HepG2 (cell line): ENCODE measurements around the gene ZBTB9. TPM values are rescaled to one million over a fixed set of nuclear protein-coding genes. Genes with fewer than 3 reads are reported as not detected.

Experiments used
- BCL3 ChIP-seq: sonication (generic); formaldehyde crosslinking; IDR thresholded peaks from 2 replicates; pipeline ENCODE4 v1.5.1; 2020; ENCODE audit warnings: mild to moderate bottlenecking, missing genetic modification reagents, moderate library complexity
- FOXM1 ChIP-seq: sonication (generic); formaldehyde crosslinking; IDR thresholded peaks from 2 replicates; pipeline ENCODE4 v1.5.0; 2020; ENCODE audit warnings: missing genetic modification reagents
- JARID2 ChIP-seq: sonication (generic); formaldehyde crosslinking; IDR thresholded peaks from 2 replicates; pipeline ENCODE4 v1.8.1; 2023; ENCODE audit warnings: missing genetic modification reagents, inconsistent platforms; ENCODE audit not compliant: insufficient replicate concordance
- KDM3A ChIP-seq: IDR thresholded peaks from 2 replicates; pipeline ENCODE4 v1.6.1; 2018; ENCODE audit warnings: low read depth, missing compliant biosample characterization
- KDM5B ChIP-seq: sonication (generic); formaldehyde crosslinking; IDR thresholded peaks from 2 replicates; pipeline ENCODE4 v1.4.0; 2020; ENCODE audit warnings: missing genetic modification reagents, mild to moderate bottlenecking, borderline replicate concordance
- MXD4 ChIP-seq: IDR thresholded peaks from 2 replicates; pipeline ENCODE4 v1.6.1; 2016; ENCODE audit warnings: mild to moderate bottlenecking, missing biosample characterization, missing genetic modification reagents
- NR0B2 ChIP-seq: sonication (generic); formaldehyde crosslinking; IDR thresholded peaks from 2 replicates; pipeline ENCODE4 v1.4.0; 2020; ENCODE audit warnings: mild to moderate bottlenecking, missing genetic modification reagents
- SAP130 ChIP-seq: IDR thresholded peaks from 2 replicates; pipeline ENCODE4 v1.6.1; 2016; ENCODE audit warnings: low read depth
- ZIK1 ChIP-seq: sonication (generic); formaldehyde crosslinking; IDR thresholded peaks from 2 replicates; pipeline ENCODE4 v1.5.0; 2020; ENCODE audit warnings: mild to moderate bottlenecking, low read depth, missing genetic modification reagents, borderline replicate concordance
- ZNF441 ChIP-seq: sonication (generic); formaldehyde crosslinking; IDR thresholded peaks from 2 replicates; pipeline ENCODE4 v1.7.0; 2021; ENCODE audit warnings: missing genetic modification reagents, borderline replicate concordance
- ZNF83 ChIP-seq: sonication (generic); formaldehyde crosslinking; IDR thresholded peaks from 2 replicates; pipeline ENCODE4 v1.4.0; 2020; ENCODE audit warnings: missing genetic modification reagents, mild to moderate bottlenecking, borderline replicate concordance
- polyA plus RNA-seq, 8 experiments: library from polyadenylated mRNA; depleted of rRNA in 3 of 8; stranded (reverse) in 7 of 8; unstranded in 1 of 8; fragments of >200 nt; fragmentation: Illumina TruSeq in 4 of 8; extraction: Trizol in 4 of 8; gene quantifications; 2 replicates each; pipeline versions ENCODE4 v1.2.1 to v1.2.3, GENCODE V29; 2011 to 2016; ENCODE audit warnings: low read depth in 4 of 8, missing spikeins in 1 of 8, mixed read lengths in 1 of 8; ENCODE audit not compliant: insufficient read depth in 1 of 8
- total RNA-seq, 5 experiments: library from RNA; depleted of rRNA; stranded (reverse); fragments of >200 nt; fragmentation: Illumina TruSeq; extraction: Trizol; gene quantifications; 2 replicates each; pipeline ENCODE4 v1.2.3, GENCODE V29; 2016; ENCODE audit warnings: low read depth in 1 of 5
- TF ChIP-seq, protein P1 (sequence below): sonication (generic); formaldehyde crosslinking; IDR thresholded peaks from 2 replicates; pipeline ENCODE4 v1.4.0; 2020; ENCODE audit warnings: missing genetic modification reagents, low read depth, mild to moderate bottlenecking, borderline replicate concordance
- TF ChIP-seq, protein P2 (sequence below): IDR thresholded peaks from 2 replicates; pipeline ENCODE4 v1.6.1; 2016; ENCODE audit warnings: missing compliant biosample characterization, missing genetic modification reagents, borderline replicate concordance
- TF ChIP-seq, protein P3 (sequence below): sonication (generic); formaldehyde crosslinking; IDR thresholded peaks from 2 replicates; pipeline ENCODE4 v1.4.0; 2020; ENCODE audit warnings: mild to moderate bottlenecking, missing genetic modification reagents

Gene ZBTB9
- total and polyA plus RNA-seq, 2 of the 13 experiments (the other 11 are each of a cell fraction or from before 2014, with no cell fraction given) = 5.3 to 9.2 TPM

DNA sequence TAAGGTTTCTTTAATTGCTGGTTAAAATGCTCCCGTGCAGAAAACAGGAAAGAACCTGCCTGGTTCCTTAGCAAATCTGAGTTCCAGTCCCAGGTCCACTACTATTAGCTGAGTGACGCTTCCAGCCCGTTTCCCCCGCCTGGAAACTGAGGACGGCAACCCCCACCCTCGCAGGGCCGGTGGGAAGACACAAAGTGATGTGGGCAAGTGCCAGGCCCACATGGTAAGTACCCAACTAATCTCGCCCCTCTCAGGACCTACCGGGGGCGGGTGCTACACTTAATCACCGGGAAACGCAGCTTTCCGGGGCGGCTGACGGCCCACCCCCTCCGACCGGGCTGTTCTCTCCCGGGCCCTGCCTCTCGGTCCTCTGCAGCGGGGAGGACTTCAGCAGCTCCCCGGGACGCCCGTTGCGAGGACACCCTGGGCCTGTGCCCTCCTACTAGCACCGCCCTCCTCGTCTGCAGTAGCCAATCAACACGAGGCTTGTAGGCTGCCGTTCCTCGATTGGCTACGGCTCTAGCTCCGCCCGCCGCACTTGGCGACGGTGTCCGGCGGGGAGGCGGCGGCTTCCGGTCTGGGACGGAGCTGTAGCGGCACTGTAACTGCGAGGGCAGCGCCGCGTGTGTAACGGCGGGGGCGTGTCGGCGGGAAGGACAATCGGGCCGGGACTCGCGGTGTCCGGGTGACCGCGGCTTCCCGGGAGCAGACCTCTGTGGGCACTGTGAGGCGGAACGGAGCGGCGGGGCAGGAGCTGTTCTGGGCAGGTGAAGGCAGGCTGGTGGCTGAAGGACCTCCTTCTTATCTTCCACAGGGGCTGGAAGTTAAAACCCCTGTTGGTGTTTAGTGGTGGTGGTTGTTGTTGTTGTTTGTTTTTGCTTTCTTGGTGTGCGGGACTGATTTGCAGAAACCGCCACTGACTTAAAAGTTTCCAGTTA is at the start of gene ZBTB9 (continued):
- TF ChIP-seq, protein P1, sequence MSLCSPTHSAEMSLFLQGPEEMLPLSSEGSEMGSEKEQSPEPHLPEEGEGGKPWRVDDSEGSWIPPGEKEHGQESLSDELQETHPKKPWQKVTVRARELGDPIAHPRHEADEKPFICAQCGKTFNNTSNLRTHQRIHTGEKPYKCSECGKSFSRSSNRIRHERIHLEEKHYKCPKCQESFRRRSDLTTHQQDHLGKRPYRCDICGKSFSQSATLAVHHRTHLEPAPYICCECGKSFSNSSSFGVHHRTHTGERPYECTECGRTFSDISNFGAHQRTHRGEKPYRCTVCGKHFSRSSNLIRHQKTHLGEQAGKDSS (CRISPR knock-in tag) = peak; percentile 28; the same call in 1 of the 2 replicates
- TF ChIP-seq KDM3A (CRISPR knock-in tag) = peak; percentile 90
- 0 out of 2 replicates have a peak, but pooled peaks have one; percentile 44 for TF ChIP-seq ZIK1
- TF ChIP-seq MXD4 (CRISPR knock-in tag) = peak; percentile 99
- no peak for TF ChIP-seq ZNF83 (CRISPR knock-in tag)
- TF ChIP-seq, protein P2, sequence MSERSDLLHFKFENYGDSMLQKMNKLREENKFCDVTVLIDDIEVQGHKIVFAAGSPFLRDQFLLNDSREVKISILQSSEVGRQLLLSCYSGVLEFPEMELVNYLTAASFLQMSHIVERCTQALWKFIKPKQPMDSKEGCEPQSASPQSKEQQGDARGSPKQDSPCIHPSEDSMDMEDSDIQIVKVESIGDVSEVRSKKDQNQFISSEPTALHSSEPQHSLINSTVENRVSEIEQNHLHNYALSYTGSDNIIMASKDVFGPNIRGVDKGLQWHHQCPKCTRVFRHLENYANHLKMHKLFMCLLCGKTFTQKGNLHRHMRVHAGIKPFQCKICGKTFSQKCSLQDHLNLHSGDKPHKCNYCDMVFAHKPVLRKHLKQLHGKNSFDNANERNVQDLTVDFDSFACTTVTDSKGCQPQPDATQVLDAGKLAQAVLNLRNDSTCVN (CRISPR knock-in tag) = peak; percentile 84; the same call in 1 of the 2 replicates
- peak; percentile 95; the same call in 1 of the 2 replicates for TF ChIP-seq NR0B2 (CRISPR knock-in tag)
- peak; percentile 96 for TF ChIP-seq KDM5B (CRISPR knock-in tag)
- peak; percentile 90 for TF ChIP-seq BCL3 (CRISPR knock-in tag)
- TF ChIP-seq ZNF441 (CRISPR knock-in tag) = no peak; the same call in 1 of the 2 replicates
- TF ChIP-seq, protein P3, sequence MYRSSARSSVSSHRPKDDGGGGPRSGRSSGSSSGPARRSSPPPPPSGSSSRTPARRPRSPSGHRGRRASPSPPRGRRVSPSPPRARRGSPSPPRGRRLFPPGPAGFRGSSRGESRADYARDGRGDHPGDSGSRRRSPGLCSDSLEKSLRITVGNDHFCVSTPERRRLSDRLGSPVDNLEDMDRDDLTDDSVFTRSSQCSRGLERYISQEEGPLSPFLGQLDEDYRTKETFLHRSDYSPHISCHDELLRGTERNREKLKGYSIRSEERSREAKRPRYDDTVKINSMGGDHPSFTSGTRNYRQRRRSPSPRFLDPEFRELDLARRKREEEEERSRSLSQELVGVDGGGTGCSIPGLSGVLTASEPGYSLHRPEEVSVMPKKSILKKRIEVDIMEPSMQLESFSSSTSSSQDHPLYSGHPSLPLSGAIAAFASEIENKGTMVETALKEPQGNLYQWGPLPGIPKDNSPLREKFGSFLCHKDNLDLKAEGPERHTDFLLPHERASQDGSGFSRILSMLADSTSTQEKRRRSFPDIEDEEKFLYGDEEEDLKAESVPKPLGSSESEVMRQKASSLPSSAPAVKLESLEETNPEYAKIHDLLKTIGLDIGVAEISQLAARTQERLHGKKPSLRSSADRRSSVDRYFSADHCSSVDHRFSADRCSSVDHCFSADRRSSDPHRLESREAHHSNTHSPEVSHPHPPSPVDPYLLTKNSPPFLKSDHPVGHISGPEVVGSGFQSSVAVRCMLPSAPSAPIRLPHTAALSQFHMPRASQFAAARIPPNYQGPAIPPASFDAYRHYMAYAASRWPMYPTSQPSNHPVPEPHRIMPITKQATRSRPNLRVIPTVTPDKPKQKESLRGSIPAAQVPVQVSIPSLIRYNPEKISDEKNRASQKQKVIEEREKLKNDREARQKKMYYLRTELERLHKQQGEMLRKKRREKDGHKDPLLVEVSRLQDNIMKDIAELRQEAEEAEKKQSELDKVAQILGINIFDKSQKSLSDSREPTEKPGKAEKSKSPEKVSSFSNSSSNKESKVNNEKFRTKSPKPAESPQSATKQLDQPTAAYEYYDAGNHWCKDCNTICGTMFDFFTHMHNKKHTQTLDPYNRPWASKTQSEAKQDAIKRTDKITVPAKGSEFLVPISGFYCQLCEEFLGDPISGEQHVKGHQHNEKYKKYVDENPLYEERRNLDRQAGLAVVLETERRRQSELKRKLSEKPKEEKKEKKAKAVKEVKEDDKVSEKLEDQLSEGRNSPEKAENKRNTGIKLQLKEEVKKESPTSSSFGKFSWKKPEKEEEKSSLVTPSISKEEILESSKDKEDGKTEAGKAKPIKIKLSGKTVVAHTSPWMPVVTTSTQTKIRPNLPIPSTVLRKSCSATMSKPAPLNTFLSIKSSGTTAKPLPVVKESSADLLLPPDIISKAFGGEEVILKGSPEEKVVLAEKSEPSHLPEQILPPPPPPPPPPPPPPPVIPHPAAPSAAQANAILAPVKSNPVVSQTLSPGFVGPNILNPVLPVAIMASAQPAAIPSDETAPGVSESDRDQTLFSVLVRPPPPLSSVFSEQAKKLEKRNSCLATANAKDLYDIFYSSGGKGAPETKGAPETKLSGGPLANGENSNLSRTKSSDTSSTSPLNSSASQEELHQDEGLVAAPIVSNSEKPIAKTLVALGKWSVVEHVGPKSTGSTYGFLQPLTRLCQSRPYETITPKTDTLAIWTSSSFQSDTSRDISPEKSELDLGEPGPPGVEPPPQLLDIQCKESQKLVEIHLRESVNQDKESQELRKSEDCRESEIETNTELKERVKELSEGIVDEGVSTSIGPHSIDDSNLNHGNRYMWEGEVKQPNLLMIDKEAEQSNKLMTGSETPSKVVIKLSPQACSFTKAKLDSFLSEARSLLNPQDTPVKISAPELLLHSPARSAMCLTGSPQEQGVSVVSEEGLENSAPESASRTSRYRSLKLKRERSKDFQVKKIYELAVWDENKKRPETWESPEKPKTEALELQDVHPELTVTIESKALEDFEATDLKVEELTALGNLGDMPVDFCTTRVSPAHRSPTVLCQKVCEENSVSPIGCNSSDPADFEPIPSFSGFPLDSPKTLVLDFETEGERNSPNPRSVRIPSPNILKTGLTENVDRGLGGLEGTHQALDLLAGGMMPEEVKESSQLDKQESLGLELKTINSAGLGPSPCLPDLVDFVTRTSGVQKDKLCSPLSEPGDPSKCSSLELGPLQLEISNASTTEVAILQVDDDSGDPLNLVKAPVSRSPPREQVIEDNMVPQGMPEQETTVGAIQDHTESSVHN (CRISPR knock-in tag) = peak; percentile 87; the same call in 1 of the 2 replicates
- TF ChIP-seq JARID2 (CRISPR knock-in tag) = no peak
- no peak for TF ChIP-seq FOXM1 (CRISPR knock-in tag)
- TF ChIP-seq SAP130 (CRISPR knock-in tag) = peak; percentile 100
